Smooth muscle cell (in vitro differentiated cells): ENCODE results near the gene FRZB. TPM values are rescaled to one million over a fixed set of nuclear protein-coding genes. Genes with fewer than 3 reads are reported as not detected.

Experiments
- DNase-seq: peaks from one replicate; lab custom pipeline; 2025; ENCODE audit not compliant: unreplicated experiment; lab: John Stamatoyannopoulos, UW
- H2AFZ ChIP-seq: fragments of 200-600 bp; sonication (generic); 2 replicates; pipeline ENCODE4 v1.6.0; 2016; ENCODE audit warnings: antibody characterized with exemption, low read depth, mild to moderate bottlenecking
- H3F3A ChIP-seq: fragments of 200-600 bp; sonication (generic); 2 replicates; pipeline ENCODE4 v1.6.0; 2017; ENCODE audit warnings: antibody characterized with exemption, low read depth
- H3K27ac ChIP-seq: fragments of 200-600 bp; sonication (generic); 2 replicates; pipeline ENCODE4 v1.5.1; 2016; ENCODE audit warnings: low read depth, mild to moderate bottlenecking
- H3K27me3 ChIP-seq: fragments of 200-600 bp; sonication (generic); 2 replicates; pipeline ENCODE4 v1.6.1; 2016; ENCODE audit warnings: low read depth, mild to moderate bottlenecking
- H3K36me3 ChIP-seq: fragments of 200-600 bp; sonication (generic); 2 replicates; pipeline ENCODE4 v1.5.1; 2016; ENCODE audit warnings: low read depth
- H3K4me1 ChIP-seq: fragments of 200-600 bp; sonication (generic); 2 replicates; pipeline ENCODE4 v1.5.1; 2016; ENCODE audit warnings: low read depth
- H3K4me2 ChIP-seq: fragments of 200-600 bp; sonication (generic); 2 replicates; pipeline ENCODE4 v1.6.0; 2016; ENCODE audit warnings: mild to moderate bottlenecking
- H3K4me3 ChIP-seq: fragments of 200-600 bp; sonication (generic); 2 replicates; pipeline ENCODE4 v1.5.1; 2016; ENCODE audit warnings: mild to moderate bottlenecking
- H3K79me2 ChIP-seq: fragments of 200-600 bp; sonication (generic); 2 replicates; pipeline ENCODE4 v1.6.0; 2016; ENCODE audit warnings: low read depth, mild to moderate bottlenecking
- H3K9ac ChIP-seq: fragments of 200-600 bp; sonication (generic); 2 replicates; pipeline ENCODE4 v1.6.0; 2016; ENCODE audit warnings: low read depth
- H3K9me3 ChIP-seq: fragments of 200-600 bp; sonication (generic); replicated peaks from 2 replicates; pipeline ENCODE4 v1.5.1; 2016; ENCODE audit warnings: low read depth
- H4K20me1 ChIP-seq: fragments of 200-600 bp; sonication (generic); 2 replicates; pipeline ENCODE4 v1.6.0; 2016; ENCODE audit warnings: low read depth
- WGBS: methylation state at CpG from one replicate; pipeline ENCODE4 v1.1.7; 2016; ENCODE audit warnings: low lambda C conversion rate; 5-methylcytosine and 5-hydroxymethylcytosine counted together
- polyA plus RNA-seq: library from polyadenylated mRNA; unstranded; fragments of >200 nt; fragmentation: Nextera tagmentation; extraction: Ambion mirVana; gene quantifications from 2 replicates; pipeline ENCODE4 v1.2.1, GENCODE V29; 2016
- total RNA-seq: library from RNA; depleted of rRNA; stranded (reverse); fragments of >200 nt; gene quantifications from 2 replicates; pipeline ENCODE4 v1.2.3, GENCODE V29; 2014
- TF ChIP-seq, protein P1 (sequence below): fragments of 200-600 bp; sonication (generic); IDR thresholded peaks from 2 replicates; pipeline ENCODE4 v1.5.1; 2017; ENCODE audit warnings: borderline replicate concordance, mild to moderate bottlenecking, antibody characterized with exemption; ENCODE audit not compliant: insufficient read depth, poor library complexity, severe bottlenecking

The FRZB gene
- total and polyA plus RNA-seq, 2 experiments from 2014 or later: 11.2 to 33.5 TPM

DNA sequence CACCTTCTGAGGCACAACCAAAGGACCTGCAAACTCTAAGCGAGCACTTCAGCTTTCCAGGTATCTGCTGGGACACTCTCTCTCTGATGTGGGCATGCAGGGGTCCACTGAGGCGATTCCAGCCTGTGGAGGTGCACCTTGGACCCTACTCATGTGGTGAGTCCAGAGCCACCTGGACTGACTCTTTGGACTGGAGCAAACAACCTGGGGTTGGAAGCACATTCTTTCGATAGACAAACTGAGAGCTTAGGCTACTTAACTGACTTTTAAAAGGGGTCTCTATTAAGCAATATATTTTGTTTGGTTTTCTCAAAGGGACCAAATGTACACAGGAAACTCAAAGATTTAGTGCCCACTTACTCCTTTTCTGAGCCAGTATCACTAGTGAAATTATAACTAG, 51.6 kb downstream of the FRZB start:
- Histone ChIP-seq H2AFZ (no peak overlapping the region), H3K36me3 (no peaks in the 10 kb centered on the region), H3K9me3 (no peaks in the 10 kb centered on the region), H3K4me2 (no peak overlapping the region), H3K27me3 (no peaks in the 10 kb centered on the region), H4K20me1 (no peaks in the 10 kb centered on the region), H3F3A (no peaks in the 10 kb centered on the region), H3K4me1 (peaks cover 32% of the 10 kb centered on the region), H3K27ac (no peak overlapping the region), H3K9ac (no peak overlapping the region), H3K79me2 (no peaks in the 10 kb centered on the region), H3K4me3 (no peak overlapping the region)
- 96% methylated on average over 3 of the region's 3 CpGs for WGBS
- no peak for DNase-seq
- TF ChIP-seq, protein P1, sequence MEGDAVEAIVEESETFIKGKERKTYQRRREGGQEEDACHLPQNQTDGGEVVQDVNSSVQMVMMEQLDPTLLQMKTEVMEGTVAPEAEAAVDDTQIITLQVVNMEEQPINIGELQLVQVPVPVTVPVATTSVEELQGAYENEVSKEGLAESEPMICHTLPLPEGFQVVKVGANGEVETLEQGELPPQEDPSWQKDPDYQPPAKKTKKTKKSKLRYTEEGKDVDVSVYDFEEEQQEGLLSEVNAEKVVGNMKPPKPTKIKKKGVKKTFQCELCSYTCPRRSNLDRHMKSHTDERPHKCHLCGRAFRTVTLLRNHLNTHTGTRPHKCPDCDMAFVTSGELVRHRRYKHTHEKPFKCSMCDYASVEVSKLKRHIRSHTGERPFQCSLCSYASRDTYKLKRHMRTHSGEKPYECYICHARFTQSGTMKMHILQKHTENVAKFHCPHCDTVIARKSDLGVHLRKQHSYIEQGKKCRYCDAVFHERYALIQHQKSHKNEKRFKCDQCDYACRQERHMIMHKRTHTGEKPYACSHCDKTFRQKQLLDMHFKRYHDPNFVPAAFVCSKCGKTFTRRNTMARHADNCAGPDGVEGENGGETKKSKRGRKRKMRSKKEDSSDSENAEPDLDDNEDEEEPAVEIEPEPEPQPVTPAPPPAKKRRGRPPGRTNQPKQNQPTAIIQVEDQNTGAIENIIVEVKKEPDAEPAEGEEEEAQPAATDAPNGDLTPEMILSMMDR: no peak

DNA sequence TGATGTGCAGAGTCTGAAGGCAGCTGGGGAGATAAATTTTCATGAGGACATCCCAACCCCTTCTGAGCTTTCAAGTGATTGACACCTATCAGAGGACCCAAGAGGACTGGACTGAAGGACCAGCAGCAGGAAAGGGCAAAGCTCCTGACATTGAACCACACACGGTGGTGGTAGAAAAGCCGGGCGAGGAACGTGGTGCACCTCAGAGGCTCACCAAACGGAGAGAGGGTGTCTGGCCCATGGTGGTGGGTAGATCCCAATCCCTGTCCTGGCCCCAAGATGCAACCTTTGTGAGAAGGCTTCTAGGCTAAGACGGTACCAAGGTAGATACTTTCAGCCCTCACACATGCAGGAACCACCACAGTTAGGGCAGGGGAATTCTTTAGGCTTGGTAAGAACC, 52.1 kb downstream of the FRZB start:
- Histone ChIP-seq H3K36me3 (no peaks in the 10 kb centered on the region), H3K9me3 (no peaks in the 10 kb centered on the region), H3K27me3 (no peaks in the 10 kb centered on the region), H2AFZ (no peak overlapping the region), H3F3A (no peaks in the 10 kb centered on the region), H4K20me1 (no peaks in the 10 kb centered on the region), H3K4me1 (peaks cover 27% of the 10 kb centered on the region), H3K4me2 (no peak overlapping the region), H3K79me2 (no peaks in the 10 kb centered on the region), H3K4me3 (no peak overlapping the region), H3K27ac (no peak overlapping the region), H3K9ac (no peak overlapping the region)
- TF ChIP-seq, protein P1: no peak
- no peak for DNase-seq
- WGBS: 81% methylated on average over 6 of the region's 6 CpGs

DNA sequence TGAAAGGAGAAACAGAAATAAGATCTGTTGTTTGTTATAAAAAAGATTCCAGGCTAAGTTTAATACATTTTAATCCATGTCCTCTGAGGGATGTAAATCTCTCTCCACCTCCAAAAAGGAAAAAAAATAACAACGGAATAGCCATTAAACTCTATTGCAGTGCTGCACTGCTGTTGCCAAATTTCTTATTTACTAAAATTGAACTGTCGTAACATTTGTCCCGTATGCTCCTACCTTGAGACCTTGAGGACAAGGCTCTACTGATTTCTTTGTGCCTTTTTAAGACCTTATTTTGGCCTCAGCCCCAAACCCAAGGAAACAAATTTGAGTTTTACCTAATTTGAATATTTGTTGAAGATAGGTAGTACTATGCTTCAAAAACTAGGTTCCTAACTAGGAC, 56.4 kb downstream of the FRZB start:
- DNase-seq: no peak
- H3K36me3 ChIP-seq: no peaks in the 10 kb centered on the region
- H3K4me1 ChIP-seq: no peaks in the 10 kb centered on the region
- no peak overlapping the region for H3K4me3 ChIP-seq
- no peak overlapping the region for H3K9ac ChIP-seq
- no peaks in the 10 kb centered on the region for H3K27me3 ChIP-seq
- WGBS: 95% methylated on average over 3 of the region's 3 CpGs
- H2AFZ ChIP-seq: no peak overlapping the region
- no peak overlapping the region for H3K27ac ChIP-seq
- H3K9me3 ChIP-seq: no peaks in the 10 kb centered on the region
- TF ChIP-seq, protein P1: no peak
- no peaks in the 10 kb centered on the region for H3F3A ChIP-seq
- no peaks in the 10 kb centered on the region for H4K20me1 ChIP-seq
- no peak overlapping the region for H3K4me2 ChIP-seq
- H3K79me2 ChIP-seq: no peaks in the 10 kb centered on the region

DNA sequence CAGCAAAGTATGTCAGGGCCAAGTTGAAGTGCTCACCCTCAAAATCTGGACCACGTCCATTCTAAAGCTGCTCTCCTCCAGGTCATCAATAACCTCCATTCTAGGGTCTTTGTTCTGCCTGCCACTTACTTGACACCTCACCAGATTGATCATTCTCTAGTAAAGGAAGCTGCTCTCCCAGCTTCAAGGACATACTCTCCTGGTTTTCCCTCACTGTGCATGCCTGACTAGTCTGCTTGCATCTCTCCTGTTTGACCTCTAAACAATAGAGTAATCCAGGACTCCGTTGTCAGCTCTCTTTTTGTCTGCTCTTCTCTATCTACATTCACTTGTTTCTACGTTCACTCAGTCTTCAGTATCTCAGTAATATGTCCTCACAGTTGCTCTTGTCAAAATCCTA, 59.1 kb downstream of the FRZB start:
- Histone ChIP-seq H3K4me3 (no peak overlapping the region), H3K79me2 (no peaks in the 10 kb centered on the region), H3K27me3 (no peaks in the 10 kb centered on the region), H3K4me1 (no peaks in the 10 kb centered on the region), H3K4me2 (no peak overlapping the region), H4K20me1 (no peaks in the 10 kb centered on the region), H3K36me3 (no peaks in the 10 kb centered on the region), H3K9me3 (no peaks in the 10 kb centered on the region), H3K27ac (no peak overlapping the region), H3F3A (no peaks in the 10 kb centered on the region), H2AFZ (no peak overlapping the region), H3K9ac (no peak overlapping the region)
- no peak for DNase-seq
- TF ChIP-seq, protein P1: no peak
- 93% methylated on average over 3 of the region's 3 CpGs for WGBS
